Measurements from ENCODE around the gene HMGN4. TPM values are rescaled to one million over a fixed set of nuclear protein-coding genes. Genes with fewer than 3 reads are reported as not detected.
A peak's percentile ranks its signal among the peaks of the same experiment; 100 is the strongest.

Gene HMGN4
- polyA plus RNA-seq, 3 donors, result 28.1 to 116 (median 91.3) TPM

- no peak for TF ChIP-seq CTCF (IDR thresholded peaks at IDR 0.05)
- DNase-seq, result peak; percentile 46 to 60 (median 60)
- H3K27me3 ChIP-seq (ENCODE audit: control insufficient read depth in 2 of 2, insufficient read depth in 2 of 2, low read length in 2 of 2), result no peaks in the 10 kb centered on the region
- no peak overlapping the region for H3K4me2 ChIP-seq (replicated peaks; ENCODE audit: extremely low read depth, low read length, poor library complexity, severe bottlenecking)
- H4K20me1 ChIP-seq (ENCODE audit: insufficient read depth, low read length), result no peaks in the 10 kb centered on the region
- no peak overlapping the region for H3K9ac ChIP-seq (ENCODE audit: insufficient read depth, low read length, poor library complexity, severe bottlenecking)
- H3K27ac ChIP-seq (ENCODE audit: low read depth in 1 of 2, low read length in 2 of 2), result no peak overlapping the region
- Mint-ChIP-seq H3K36me3 (peaks cover 0 to 2% of the 10 kb centered on the region in 2 donors), H3K27me3 (ENCODE audit: low read depth in 3 of 3) (peaks cover 0 to 3% (median 3%) of the 10 kb centered on the region in 3 donors), H3K4me1 (peaks cover 44% of the 10 kb centered on the region), H3K9me3 (peaks cover 0 to 3% (median 0%) of the 10 kb centered on the region in 7 donors), H3K27ac (peak overlapping the region in 3 of 7 donors; percentile 27 to 76 (median 65)), H3K4me3 (no peak overlapping the region)
- no peak overlapping the region for H3K4me3 ChIP-seq (replicated peaks in 1 of 3; ENCODE audit: low read depth in 2 of 3, low read length in 3 of 3)
- no peak overlapping the region for H2AFZ ChIP-seq (ENCODE audit: insufficient read depth, low read depth, low read length, poor library complexity, severe bottlenecking)
- H3K36me3 ChIP-seq (replicated peaks in 1 of 2; ENCODE audit: control insufficient read depth in 1 of 2, insufficient read depth in 2 of 2, low read length in 2 of 2), result no peaks in the 10 kb centered on the region
- H3K9me3 ChIP-seq (replicated peaks in 1 of 2; ENCODE audit: control insufficient read depth in 1 of 2, insufficient read depth in 1 of 2, low read length in 2 of 2), result no peaks in the 10 kb centered on the region
- peaks cover 29 to 49% of the 10 kb centered on the region in 2 donors for H3K4me1 ChIP-seq (ENCODE audit: control insufficient read depth in 1 of 2, insufficient read depth in 2 of 2, low read length in 2 of 2)
- intact Hi-C loops (cut with micrococcal nuclease), result no loop called here
- 26% methylated on average over 2 of the region's 2 CpGs for WGBS (ENCODE audit: insufficient coverage)
- H3K79me2 ChIP-seq (ENCODE audit: insufficient read depth, low read length), result peaks cover 16% of the 10 kb centered on the region
Measured at GRCh38 chr6:26525838-26526237, 12.3 kb upstream of the HMGN4 start.

GRCh38 chr6:26526928-26527327 lies 11.2 kb upstream of the HMGN4 start:
- peaks cover 0 to 3% (median 3%) of the 10 kb centered on the region in 3 donors for H3K27me3 Mint-ChIP-seq (ENCODE audit: low read depth in 3 of 3)
- Histone ChIP-seq H3K4me2 (replicated peaks; ENCODE audit: extremely low read depth, low read length, poor library complexity, severe bottlenecking) (no peak overlapping the region), H3K27ac (ENCODE audit: low read depth in 1 of 2, low read length in 2 of 2) (no peak overlapping the region), H3K27me3 (ENCODE audit: control insufficient read depth in 2 of 2, insufficient read depth in 2 of 2, low read length in 2 of 2) (no peaks in the 10 kb centered on the region), H3K79me2 (ENCODE audit: insufficient read depth, low read length) (peaks cover 16% of the 10 kb centered on the region), H3K4me1 (ENCODE audit: control insufficient read depth in 1 of 2, insufficient read depth in 2 of 2, low read length in 2 of 2) (peaks cover 29 to 46% of the 10 kb centered on the region in 2 donors), H2AFZ (ENCODE audit: insufficient read depth, low read depth, low read length, poor library complexity, severe bottlenecking) (no peak overlapping the region), H3K36me3 (replicated peaks in 1 of 2; ENCODE audit: control insufficient read depth in 1 of 2, insufficient read depth in 2 of 2, low read length in 2 of 2) (no peaks in the 10 kb centered on the region), H3K9me3 (replicated peaks in 1 of 2; ENCODE audit: control insufficient read depth in 1 of 2, insufficient read depth in 1 of 2, low read length in 2 of 2) (no peaks in the 10 kb centered on the region), H4K20me1 (ENCODE audit: insufficient read depth, low read length) (no peaks in the 10 kb centered on the region), H3K4me3 (replicated peaks in 1 of 3; ENCODE audit: low read depth in 2 of 3, low read length in 3 of 3) (no peak overlapping the region), H3K9ac (ENCODE audit: insufficient read depth, low read length, poor library complexity, severe bottlenecking) (no peak overlapping the region)
- WGBS (ENCODE audit: insufficient coverage), result no CpG with 5 or more reads among the region's 1 CpG
- DNase-seq, result no peak
- H3K36me3 Mint-ChIP-seq, result peaks cover 0 to 2% of the 10 kb centered on the region in 2 donors
- no peaks in the 10 kb centered on the region for H3K9me3 Mint-ChIP-seq
- peaks cover 43% of the 10 kb centered on the region for H3K4me1 Mint-ChIP-seq
- intact Hi-C loops (cut with micrococcal nuclease), result no loop called here
- no peak overlapping the region for H3K27ac Mint-ChIP-seq
- no peak for TF ChIP-seq CTCF (IDR thresholded peaks at IDR 0.05)
- no peak overlapping the region for H3K4me3 Mint-ChIP-seq

Measured in CD14-positive monocyte (primary cell).